ENCODE results near the gene DLGAP1. TPM values are rescaled to one million over a fixed set of nuclear protein-coding genes. Genes with fewer than 3 reads are reported as not detected.
"Not testable (repeated sequence)": the region's sequence is repeated elsewhere in the genome, so short reads cannot be mapped to it uniquely, and the experiment has no call there.

Gene DLGAP1
- total RNA-seq, 4 donors from 2014 or later, result 0.13 to 6.2 (median 0.53) TPM

DNA sequence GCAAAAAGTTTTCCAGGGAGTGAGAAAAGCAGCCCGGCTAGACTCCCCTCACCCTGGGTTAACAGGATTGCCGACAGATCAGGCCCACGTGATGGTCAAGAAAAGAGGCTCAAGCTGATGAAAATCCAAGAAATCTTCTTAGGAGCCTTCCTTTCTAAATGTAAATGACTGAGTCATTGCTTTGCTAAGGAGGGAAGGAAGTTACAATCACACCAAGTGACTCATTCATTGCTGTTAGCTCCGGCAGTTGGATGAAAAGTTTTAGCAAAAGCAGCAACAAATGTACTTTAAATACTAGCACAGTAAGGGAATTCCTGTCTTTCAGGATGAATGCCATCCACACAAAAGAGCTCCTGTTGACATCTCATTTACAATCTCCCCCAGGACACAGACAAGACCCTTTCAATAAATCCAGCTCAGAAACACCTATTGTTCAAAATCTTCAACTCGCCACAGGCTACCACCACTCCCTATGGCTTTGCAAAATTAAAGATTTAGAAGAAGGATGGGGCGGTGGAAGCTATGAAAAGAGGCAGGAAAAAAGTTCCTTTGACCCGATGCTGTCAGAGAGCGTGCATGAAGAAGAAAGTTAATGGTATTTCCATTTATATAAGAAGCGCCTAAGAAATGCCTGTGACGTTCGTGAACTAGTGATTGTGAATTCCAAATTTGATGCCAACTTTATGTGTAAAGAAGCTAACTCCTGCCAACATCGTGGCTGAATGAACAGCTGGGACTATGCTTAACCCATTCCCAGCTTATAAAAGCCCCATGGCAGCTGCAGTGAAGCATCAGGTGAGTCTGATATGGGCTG lies 851.5 kb downstream of the DLGAP1 start:
- peaks cover 21 to 39% of the 10 kb centered on the region in 2 donors for H3K4me1 ChIP-seq
- peak overlapping the region; percentile 38 to 57 (median 47) for H3K4me3 ChIP-seq
- no peaks in the 10 kb centered on the region for H3K36me3 ChIP-seq
- H3K9me3 ChIP-seq, result no peaks in the 10 kb centered on the region
- H3K27ac ChIP-seq, result peak overlapping the region; percentile 64 to 86 (median 82)
- TF ChIP-seq POLR2A (IDR thresholded peaks at IDR 0.05), result peak; percentile 21 to 47
- TF ChIP-seq, protein P1, sequence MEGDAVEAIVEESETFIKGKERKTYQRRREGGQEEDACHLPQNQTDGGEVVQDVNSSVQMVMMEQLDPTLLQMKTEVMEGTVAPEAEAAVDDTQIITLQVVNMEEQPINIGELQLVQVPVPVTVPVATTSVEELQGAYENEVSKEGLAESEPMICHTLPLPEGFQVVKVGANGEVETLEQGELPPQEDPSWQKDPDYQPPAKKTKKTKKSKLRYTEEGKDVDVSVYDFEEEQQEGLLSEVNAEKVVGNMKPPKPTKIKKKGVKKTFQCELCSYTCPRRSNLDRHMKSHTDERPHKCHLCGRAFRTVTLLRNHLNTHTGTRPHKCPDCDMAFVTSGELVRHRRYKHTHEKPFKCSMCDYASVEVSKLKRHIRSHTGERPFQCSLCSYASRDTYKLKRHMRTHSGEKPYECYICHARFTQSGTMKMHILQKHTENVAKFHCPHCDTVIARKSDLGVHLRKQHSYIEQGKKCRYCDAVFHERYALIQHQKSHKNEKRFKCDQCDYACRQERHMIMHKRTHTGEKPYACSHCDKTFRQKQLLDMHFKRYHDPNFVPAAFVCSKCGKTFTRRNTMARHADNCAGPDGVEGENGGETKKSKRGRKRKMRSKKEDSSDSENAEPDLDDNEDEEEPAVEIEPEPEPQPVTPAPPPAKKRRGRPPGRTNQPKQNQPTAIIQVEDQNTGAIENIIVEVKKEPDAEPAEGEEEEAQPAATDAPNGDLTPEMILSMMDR (IDR thresholded peaks at IDR 0.05 in 4 of 5, conservative IDR thresholded peaks at IDR 0.05 in 1 of 5), result no peak
- in situ Hi-C loops (cut with MboI; ENCODE audit: low sequenced_read_pairs in 4 of 4) (no loop called here), intact Hi-C loops (cut with DNase I; ENCODE audit: low total_unique reads) (no loop called here)
- peak; percentile 24 to 47 for DNase-seq
- ATAC-seq, result peak; percentile 69 to 74
- peaks cover 0 to 31% (median 21%) of the 10 kb centered on the region in 3 donors for H3K27me3 ChIP-seq

DNA sequence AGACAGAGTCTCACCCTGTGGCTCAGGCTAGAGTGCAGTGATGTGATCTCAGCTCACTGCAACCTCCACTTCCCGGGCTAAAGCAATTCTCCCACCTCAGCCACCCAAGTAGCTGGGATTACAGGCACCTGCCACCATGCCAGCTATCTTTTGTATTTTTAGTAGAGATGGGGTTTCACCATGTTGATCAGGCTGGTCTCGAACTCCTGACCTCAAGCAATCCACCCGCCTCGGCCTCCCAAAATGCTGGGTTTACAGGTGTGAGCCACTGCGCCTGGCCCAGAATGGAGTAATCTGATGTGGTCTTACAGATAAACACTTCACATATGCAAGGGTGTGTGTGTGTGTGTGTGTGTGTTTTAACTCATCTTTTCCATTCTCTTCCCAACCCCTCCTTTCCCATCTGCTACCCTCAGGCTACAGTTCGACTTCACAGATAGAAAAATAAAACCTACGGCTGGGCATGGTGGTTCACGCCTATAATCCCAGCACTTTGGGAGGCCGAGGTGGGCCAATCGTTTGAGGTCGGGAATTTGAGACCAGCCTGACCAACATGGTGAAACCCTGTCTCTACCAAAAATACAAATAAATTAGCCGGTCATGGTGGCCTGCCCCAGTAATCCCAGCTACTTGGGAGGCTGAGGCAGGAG lies 853.9 kb downstream of the DLGAP1 start:
- H3K27me3 ChIP-seq, result peaks cover 0 to 27% (median 16%) of the 10 kb centered on the region in 3 donors
- H3K9me3 ChIP-seq; intact Hi-C loops (cut with DNase I; ENCODE audit: low total_unique reads); ATAC-seq; H3K36me3 ChIP-seq; DNase-seq; in situ Hi-C loops (cut with MboI; ENCODE audit: low sequenced_read_pairs in 4 of 4); H3K4me3 ChIP-seq; H3K27ac ChIP-seq: not testable (repeated sequence)
- peaks cover 37 to 46% of the 10 kb centered on the region in 2 donors for H3K4me1 ChIP-seq

DNA sequence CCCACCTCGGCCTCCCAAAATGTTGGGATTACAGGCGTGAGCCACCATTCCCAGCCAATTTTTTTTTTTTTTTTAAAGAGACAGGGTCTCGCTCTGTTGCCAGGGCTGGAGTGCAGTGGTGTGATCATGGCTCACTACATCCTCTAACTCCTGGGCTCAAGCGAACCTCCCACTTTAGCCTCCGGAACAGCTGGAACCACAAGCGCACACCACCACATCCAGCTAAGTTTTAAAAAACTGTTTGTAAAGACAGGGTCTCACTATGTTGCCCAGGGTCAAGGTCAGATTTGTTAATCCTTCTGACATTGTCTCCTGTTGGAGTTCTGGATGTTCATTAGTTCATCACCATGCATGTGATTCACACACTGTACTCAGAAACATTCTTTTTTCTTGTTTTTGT lies 855.2 kb downstream of the DLGAP1 start:
- no peak for TF ChIP-seq POLR2A (IDR thresholded peaks at IDR 0.05)
- TF ChIP-seq, protein P1 (IDR thresholded peaks at IDR 0.05 in 4 of 5, conservative IDR thresholded peaks at IDR 0.05 in 1 of 5), result no peak
- H3K27me3 ChIP-seq, result peaks cover 0 to 21% (median 7%) of the 10 kb centered on the region in 3 donors
- no peak for ATAC-seq
- no peak overlapping the region for H3K4me3 ChIP-seq
- DNase-seq, result no peak
- no peaks in the 10 kb centered on the region for H3K9me3 ChIP-seq
- intact Hi-C loops (cut with DNase I; ENCODE audit: low total_unique reads) (loop anchor here (5.0 kb wide), 1 partner anchor 338 kb away; the partner anchor contains the start of gene MYL12B), in situ Hi-C loops (cut with MboI; ENCODE audit: low sequenced_read_pairs in 4 of 4) (loop anchor here (5.0 to 10.0 kb wide), 4 partner anchors 67 to 315 kb away; partner anchors contain the start of gene TGIF1 (in 3 of the 4))
- H3K36me3 ChIP-seq, result no peaks in the 10 kb centered on the region
- peaks cover 40 to 45% of the 10 kb centered on the region in 2 donors for H3K4me1 ChIP-seq
- no peak overlapping the region for H3K27ac ChIP-seq

DNA sequence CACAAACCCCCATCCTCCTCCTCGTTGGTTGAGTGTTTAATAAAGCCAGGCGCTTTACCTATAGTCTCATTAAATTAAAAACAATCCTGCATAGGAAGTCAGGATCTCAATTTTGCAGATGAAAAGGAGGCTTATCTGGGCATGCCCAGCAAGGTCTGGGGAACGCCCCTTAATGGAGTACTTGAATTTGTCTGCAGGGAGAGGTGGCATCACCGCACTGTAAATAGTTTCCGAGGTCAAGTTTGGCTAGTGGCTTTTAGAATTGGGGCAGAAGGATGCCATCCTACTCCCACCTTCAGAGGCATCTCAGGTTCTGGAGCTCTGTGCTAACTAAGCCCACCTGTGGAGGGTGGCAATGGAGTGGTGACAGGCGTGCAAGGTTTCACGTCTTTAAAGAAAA lies 855.9 kb downstream of the DLGAP1 start:
- Histone ChIP-seq H3K36me3 (no peaks in the 10 kb centered on the region), H3K27me3 (peaks cover 0 to 15% (median 4%) of the 10 kb centered on the region in 3 donors), H3K9me3 (no peaks in the 10 kb centered on the region), H3K27ac (no peak overlapping the region), H3K4me1 (peaks cover 41 to 43% of the 10 kb centered on the region in 2 donors), H3K4me3 (no peak overlapping the region)
- ATAC-seq, result no peak
- no peak for DNase-seq
- no peak for TF ChIP-seq POLR2A (IDR thresholded peaks at IDR 0.05)
- TF ChIP-seq, protein P1 (IDR thresholded peaks at IDR 0.05 in 4 of 5, conservative IDR thresholded peaks at IDR 0.05 in 1 of 5), result no peak
- in situ Hi-C loops (cut with MboI; ENCODE audit: low sequenced_read_pairs in 4 of 4) (loop anchor here (5.0 to 10.0 kb wide), 4 partner anchors 68 to 314 kb away; partner anchors contain the start of gene TGIF1 (in 3 of the 4)), intact Hi-C loops (cut with DNase I; ENCODE audit: low total_unique reads) (loop anchor here (5.0 kb wide), 1 partner anchor 337 kb away; the partner anchor contains the start of gene MYL12B)
